Measurements from ENCODE around the gene PEAK1. TPM values are rescaled to one million over a fixed set of nuclear protein-coding genes. Genes with fewer than 3 reads are reported as not detected.

The PEAK1 gene
- total RNA-seq, 2 donors from 2014 or later = 44.2 to 59.8 TPM

DNA sequence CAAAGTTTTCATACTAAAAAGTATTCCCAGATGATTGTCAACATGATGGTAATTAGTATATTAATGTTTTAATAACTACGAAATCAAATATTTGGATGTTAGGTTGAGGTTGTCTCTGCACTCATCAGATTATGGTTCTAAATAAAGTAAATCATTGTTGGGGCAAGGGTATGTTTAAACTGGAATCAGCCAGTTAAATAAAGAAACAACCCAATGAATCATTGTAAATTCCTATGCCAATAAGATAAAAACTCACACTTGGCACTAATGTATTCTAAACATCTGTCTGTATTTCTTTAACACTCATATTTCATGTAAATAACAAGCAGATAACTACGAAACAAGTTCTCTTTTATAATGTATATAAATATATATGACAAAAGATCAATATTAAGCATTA is 92.7 kb downstream of the PEAK1 start:
- no peak for DNase-seq (ENCODE audit: low spot score)
- Histone ChIP-seq H3K27me3 (no peaks in the 10 kb centered on the region), H3K36me3 (no peaks in the 10 kb centered on the region), H3K4me3 (no peak overlapping the region), H3K27ac (no peak overlapping the region), H3K4me1 (peaks cover 0 to 27% of the 10 kb centered on the region in 2 donors), H3K9me3 (no peaks in the 10 kb centered on the region)
- TF ChIP-seq, protein P1, sequence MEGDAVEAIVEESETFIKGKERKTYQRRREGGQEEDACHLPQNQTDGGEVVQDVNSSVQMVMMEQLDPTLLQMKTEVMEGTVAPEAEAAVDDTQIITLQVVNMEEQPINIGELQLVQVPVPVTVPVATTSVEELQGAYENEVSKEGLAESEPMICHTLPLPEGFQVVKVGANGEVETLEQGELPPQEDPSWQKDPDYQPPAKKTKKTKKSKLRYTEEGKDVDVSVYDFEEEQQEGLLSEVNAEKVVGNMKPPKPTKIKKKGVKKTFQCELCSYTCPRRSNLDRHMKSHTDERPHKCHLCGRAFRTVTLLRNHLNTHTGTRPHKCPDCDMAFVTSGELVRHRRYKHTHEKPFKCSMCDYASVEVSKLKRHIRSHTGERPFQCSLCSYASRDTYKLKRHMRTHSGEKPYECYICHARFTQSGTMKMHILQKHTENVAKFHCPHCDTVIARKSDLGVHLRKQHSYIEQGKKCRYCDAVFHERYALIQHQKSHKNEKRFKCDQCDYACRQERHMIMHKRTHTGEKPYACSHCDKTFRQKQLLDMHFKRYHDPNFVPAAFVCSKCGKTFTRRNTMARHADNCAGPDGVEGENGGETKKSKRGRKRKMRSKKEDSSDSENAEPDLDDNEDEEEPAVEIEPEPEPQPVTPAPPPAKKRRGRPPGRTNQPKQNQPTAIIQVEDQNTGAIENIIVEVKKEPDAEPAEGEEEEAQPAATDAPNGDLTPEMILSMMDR (IDR thresholded peaks at IDR 0.05) = no peak

DNA sequence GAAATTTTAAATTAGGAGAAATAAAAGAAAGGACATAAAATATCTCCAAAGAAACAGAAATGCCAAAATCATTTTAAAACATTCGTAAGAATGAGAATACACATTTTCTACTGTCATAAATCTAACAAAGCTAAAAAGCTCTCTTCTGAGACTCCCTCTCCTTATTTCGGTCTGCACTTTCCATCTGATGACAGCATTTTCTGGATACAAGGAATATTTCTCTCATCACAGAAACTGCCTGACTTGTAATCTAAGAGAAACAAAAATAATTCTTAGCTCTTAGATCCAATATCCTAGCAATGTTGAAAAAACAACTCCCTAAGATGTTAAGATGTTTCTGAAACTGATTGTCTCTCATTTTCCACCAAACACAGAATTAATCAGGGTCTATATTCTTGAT is 93.5 kb downstream of the PEAK1 start:
- TF ChIP-seq, protein P1 (IDR thresholded peaks at IDR 0.05) = no peak
- Histone ChIP-seq H3K36me3 (no peaks in the 10 kb centered on the region), H3K27me3 (no peaks in the 10 kb centered on the region), H3K4me1 (peaks cover 0 to 27% of the 10 kb centered on the region in 2 donors), H3K27ac (no peak overlapping the region), H3K9me3 (no peaks in the 10 kb centered on the region), H3K4me3 (no peak overlapping the region)
- DNase-seq (ENCODE audit: low spot score) = no peak

DNA sequence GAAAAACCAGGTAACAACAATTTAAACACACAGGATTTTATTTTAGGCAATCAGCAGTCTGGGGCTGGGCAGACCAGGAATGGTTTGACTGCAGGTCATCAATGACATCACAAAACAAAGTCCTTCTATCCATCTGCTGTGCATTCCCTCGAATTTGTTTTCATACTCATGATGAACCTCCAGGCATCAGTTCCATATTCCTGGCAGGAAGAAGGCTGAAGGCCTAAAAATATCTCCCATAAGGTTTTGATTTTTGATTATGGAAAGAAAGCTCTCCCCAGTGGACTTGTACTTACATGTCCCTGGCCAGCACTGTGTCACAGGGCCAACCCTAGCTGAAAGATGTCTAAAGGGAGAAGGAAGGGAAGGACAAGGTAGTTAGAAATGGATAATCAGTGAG is 107.4 kb downstream of the PEAK1 start:
- Histone ChIP-seq H3K27me3 (no peaks in the 10 kb centered on the region), H3K9me3 (no peaks in the 10 kb centered on the region), H3K4me3 (no peak overlapping the region), H3K4me1 (peaks cover 0 to 5% of the 10 kb centered on the region in 2 donors), H3K27ac (no peak overlapping the region), H3K36me3 (no peaks in the 10 kb centered on the region)
- DNase-seq (ENCODE audit: low spot score) = no peak
- TF ChIP-seq, protein P1 (IDR thresholded peaks at IDR 0.05) = no peak

DNA sequence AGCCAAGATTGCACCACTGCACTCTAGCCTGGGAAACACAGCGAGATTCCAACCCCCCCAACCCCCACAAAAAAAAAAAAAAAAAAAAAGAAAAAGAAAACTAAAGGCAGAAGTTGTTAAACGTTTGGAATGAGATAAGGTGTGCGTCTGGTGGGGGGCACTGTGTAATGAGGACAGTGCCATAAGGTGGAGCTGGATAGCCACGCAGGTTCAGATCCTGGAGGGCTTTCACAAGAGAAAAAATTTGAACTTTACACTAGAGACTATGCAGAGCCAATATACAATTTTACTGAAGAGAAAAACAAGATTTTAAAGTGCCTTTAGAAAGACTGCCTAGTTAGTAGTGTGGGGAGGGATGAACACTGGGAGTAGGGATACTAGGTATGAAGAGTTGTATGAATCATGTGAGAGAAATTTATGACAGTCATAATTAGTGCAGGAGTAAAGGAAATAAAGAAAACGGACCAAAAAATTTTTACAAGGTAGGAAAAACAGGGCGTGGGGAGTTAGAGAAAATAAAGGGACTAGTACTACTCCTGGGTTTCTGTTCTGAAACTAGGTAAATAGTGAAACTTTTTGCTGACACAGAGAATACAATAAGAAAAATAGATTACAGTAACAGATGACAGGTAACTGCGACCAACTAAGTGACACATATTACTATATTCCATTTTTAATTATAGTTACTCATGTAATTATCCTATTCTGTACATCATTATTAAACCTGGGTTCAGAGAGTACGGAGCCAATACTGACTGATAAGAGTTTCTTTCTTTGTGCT is 108.1 kb downstream of the PEAK1 start:
- TF ChIP-seq, protein P1 (IDR thresholded peaks at IDR 0.05) = no peak
- Histone ChIP-seq H3K4me3 (no peak overlapping the region), H3K4me1 (peaks cover 0 to 7% of the 10 kb centered on the region in 2 donors), H3K27me3 (no peaks in the 10 kb centered on the region), H3K36me3 (no peaks in the 10 kb centered on the region), H3K27ac (no peak overlapping the region), H3K9me3 (no peaks in the 10 kb centered on the region)
- DNase-seq (ENCODE audit: low spot score) = no peak

DNA sequence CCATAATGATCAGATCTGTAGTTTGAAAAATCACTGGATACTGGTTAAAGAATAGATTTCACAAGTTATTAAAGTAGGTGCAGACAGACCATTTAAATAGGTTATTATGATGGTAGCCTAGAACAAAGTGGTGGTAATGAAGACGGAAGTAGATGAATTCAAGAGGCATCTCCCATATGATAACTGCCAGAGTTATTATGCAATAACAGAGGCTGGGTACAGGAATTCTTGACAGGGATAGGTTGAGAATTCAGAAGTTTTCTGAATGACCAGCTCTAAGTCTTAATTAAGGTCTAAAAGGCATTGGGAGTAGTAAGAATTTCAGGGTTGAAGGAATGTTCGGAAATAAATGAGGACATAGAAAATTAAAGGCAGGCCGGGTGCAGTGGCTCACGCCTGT is 108.9 kb downstream of the PEAK1 start:
- H3K4me1 ChIP-seq = peaks cover 0 to 14% of the 10 kb centered on the region in 2 donors
- TF ChIP-seq, protein P1 (IDR thresholded peaks at IDR 0.05) = no peak
- DNase-seq (ENCODE audit: low spot score) = no peak
- H3K36me3 ChIP-seq = no peaks in the 10 kb centered on the region
- H3K9me3 ChIP-seq = no peaks in the 10 kb centered on the region
- no peak overlapping the region for H3K4me3 ChIP-seq
- no peak overlapping the region for H3K27ac ChIP-seq
- no peaks in the 10 kb centered on the region for H3K27me3 ChIP-seq

DNA sequence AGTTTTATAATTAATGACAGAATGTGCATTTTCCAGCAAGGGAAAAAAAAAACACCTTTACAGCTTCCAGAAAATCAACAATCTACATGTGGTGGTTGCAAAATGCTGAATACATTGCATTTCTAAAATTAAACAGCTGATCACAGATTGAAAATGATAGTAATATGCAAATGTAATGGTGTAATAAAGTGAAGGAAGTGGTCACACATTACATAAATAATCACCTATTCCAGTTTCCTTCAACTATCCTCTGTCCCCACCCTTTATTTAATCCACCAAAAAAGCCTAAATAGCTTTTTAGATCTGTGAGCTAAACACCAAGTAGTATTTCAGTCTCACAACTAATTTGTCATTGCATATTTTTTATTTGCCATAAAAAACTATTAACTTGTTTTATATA is 110.5 kb downstream of the PEAK1 start:
- H3K4me1 ChIP-seq = peaks cover 0 to 17% of the 10 kb centered on the region in 2 donors

More for the DNA sequence above, 110.5 kb downstream of the PEAK1 start:
- Histone ChIP-seq H3K9me3 (no peaks in the 10 kb centered on the region), H3K36me3 (no peaks in the 10 kb centered on the region), H3K27ac (no peak overlapping the region), H3K27me3 (no peaks in the 10 kb centered on the region), H3K4me3 (no peak overlapping the region)
- DNase-seq (ENCODE audit: low spot score) = no peak
- TF ChIP-seq, protein P1 (IDR thresholded peaks at IDR 0.05) = no peak
